HepG2 (cell line): ENCODE measurements around the gene PLEKHA5. TPM values are rescaled to one million over a fixed set of nuclear protein-coding genes. Genes with fewer than 3 reads are reported as not detected.

Experiments
- ATAC-seq: fragments of 200-7000 bp; cut with Tn5 transposase; 3 replicates; pipeline ENCODE4 v1.9.1; 2020; ENCODE audit warnings: mild to moderate bottlenecking, moderate library complexity
- BruUV-seq: library from RNA; stranded (reverse); fragments of 400-500 nt; replicated peaks from 2 replicates; lab custom pipeline; 2021; lab: Mats Ljungman, UMichigan
- CTCF ChIA-PET: fragments of 300-600 bp; formaldehyde crosslinking; extraction: SDS; loops from one replicate; lab custom pipeline; 2021; ENCODE audit warnings: low total read pairs, inconsistent platforms, low intra/inter-chr PET ratio; lab: Yijun Ruan, JAX
- POLR2A ChIA-PET: fragments of 350-600 bp; sonication (Branson Sonifier 250); formaldehyde crosslinking; loops from one replicate; lab custom pipeline; 2020; ENCODE audit warnings: antibody characterized with exemption, inconsistent platforms; lab: Yijun Ruan, JAX
- DNase-seq: peaks from one replicate; pipeline ENCODE4 v3.0.0-alpha.2; 2015; ENCODE audit warnings: low spot score
- FAIRE-seq: peaks from 3 replicates; lab custom pipeline; 2011; peaks lifted over from hg19 to GRCh38; lab: Jason Lieb, UNC
- H2AFZ ChIP-seq: one replicate; pipeline ENCODE4 v1.6.1; 2011; ENCODE audit warnings: low read length, inconsistent platforms
- H3K27ac ChIP-seq: fragments of 300-600 bp; 3 replicates; pipeline ENCODE4 v1.8.0; 2011; ENCODE audit warnings: mixed run types, mild to moderate bottlenecking, mixed read lengths, low read length, inconsistent platforms; ENCODE audit not compliant: insufficient read depth; ENCODE audit errors: extremely low read length
- H3K27me3 ChIP-seq, 2 experiments: fragments of 200-600 bp in 1 of 2; 2 replicates in 1 of 2; 3 replicates in 1 of 2; pipeline versions ENCODE4 v1.6.0 to v1.8.0; 2011; ENCODE audit warnings: low read length in 2 of 2, mild to moderate bottlenecking in 2 of 2, moderate library complexity in 2 of 2, inconsistent platforms in 1 of 2; ENCODE audit not compliant: insufficient read depth in 2 of 2, control insufficient read depth in 1 of 2
- H3K36me3 ChIP-seq, 2 experiments: fragments of 200-600 bp in 1 of 2; replicated peaks in 1 of 2; 2 replicates in 1 of 2; 3 replicates in 1 of 2; pipeline versions ENCODE4 v1.5.1 to v1.8.0; 2011; ENCODE audit warnings: low read length in 2 of 2, inconsistent platforms in 1 of 2; ENCODE audit not compliant: insufficient read depth in 2 of 2, control insufficient read depth in 1 of 2
- H3K4me1 ChIP-seq: 2 replicates; pipeline ENCODE4 v1.5.1; 2012; ENCODE audit warnings: low read length, inconsistent platforms; ENCODE audit not compliant: insufficient read depth
- H3K4me2 ChIP-seq: 2 replicates; pipeline ENCODE4 v1.6.0; 2011; ENCODE audit warnings: low read depth, low read length, inconsistent platforms
- H3K4me3 ChIP-seq, 3 experiments: fragments of 200-600 bp in 1 of 3; sonication (generic), shearing (Covaris generic) in 1 of 3; replicated peaks in 1 of 3; 2 replicates each; pipeline ENCODE4 v1.5.1; 2011 to 2016; ENCODE audit warnings: low read length in 3 of 3, inconsistent platforms in 2 of 3, low read depth in 2 of 3, mild to moderate bottlenecking in 2 of 3, control low read depth in 1 of 3, mixed read lengths in 1 of 3; ENCODE audit not compliant: insufficient read depth in 1 of 3
- H3K79me2 ChIP-seq: one replicate; pipeline ENCODE4 v1.6.1; 2011; ENCODE audit warnings: low read length, inconsistent platforms; ENCODE audit not compliant: insufficient read depth
- H3K9ac ChIP-seq: 2 replicates; pipeline ENCODE4 v1.6.0; 2011; ENCODE audit warnings: mild to moderate bottlenecking, low read depth, low read length, inconsistent platforms; ENCODE audit not compliant: insufficient read depth
- H3K9me3 ChIP-seq: 2 replicates; pipeline ENCODE4 v1.5.1; 2012; ENCODE audit warnings: mild to moderate bottlenecking, low read length
- H4K20me1 ChIP-seq: 2 replicates; pipeline ENCODE4 v1.6.0; 2011; ENCODE audit warnings: inconsistent platforms, mild to moderate bottlenecking, low read length, moderate library complexity; ENCODE audit not compliant: insufficient read depth
- AHDC1 ChIP-seq: sonication (generic); formaldehyde crosslinking; IDR thresholded peaks from 2 replicates; pipeline ENCODE4 v1.5.1; 2020; ENCODE audit warnings: mild to moderate bottlenecking, missing genetic modification reagents, borderline replicate concordance
- GPN1 ChIP-seq: sonication (generic); formaldehyde crosslinking; IDR thresholded peaks from 2 replicates; pipeline ENCODE4 v1.5.1; 2020; ENCODE audit warnings: missing genetic modification reagents, borderline replicate concordance
- LRRFIP1 ChIP-seq: sonication (generic); formaldehyde crosslinking; conservative IDR thresholded peaks from 2 replicates; pipeline ENCODE4 v1.4.0; 2020; ENCODE audit warnings: missing genetic modification reagents
- MAX ChIP-seq: IDR thresholded peaks from 2 replicates; pipeline ENCODE4 v1.6.1; 2012; ENCODE audit warnings: inconsistent platforms
- MBNL3 ChIP-seq: fragments of 250-450 bp; sonication (Bioruptor Pico); conservative IDR thresholded peaks from 2 replicates; pipeline ENCODE4 v1.8.0; 2022; ENCODE audit warnings: mild to moderate bottlenecking, inconsistent platforms
- MTA3 ChIP-seq: sonication (generic); formaldehyde crosslinking; IDR thresholded peaks from 2 replicates; pipeline ENCODE4 v1.4.0; 2020; ENCODE audit warnings: missing genetic modification reagents
- MTF1 ChIP-seq: sonication (generic); formaldehyde crosslinking; IDR thresholded peaks from 2 replicates; pipeline ENCODE4 v1.5.0; 2020; ENCODE audit warnings: missing genetic modification reagents
- RARA ChIP-seq: IDR thresholded peaks from 2 replicates; pipeline ENCODE4 v1.6.1; 2016; ENCODE audit warnings: missing genetic modification reagents, missing compliant biosample characterization
- TEF ChIP-seq: sonication (generic); formaldehyde crosslinking; IDR thresholded peaks from 2 replicates; pipeline ENCODE4 v1.5.0; 2020; ENCODE audit warnings: missing genetic modification reagents
- ZFP41 ChIP-seq: sonication (generic); formaldehyde crosslinking; IDR thresholded peaks from 2 replicates; pipeline ENCODE4 v1.4.0; 2020; ENCODE audit warnings: mild to moderate bottlenecking, missing genetic modification reagents, borderline replicate concordance
- ZNF691 ChIP-seq: sonication (generic); formaldehyde crosslinking; IDR thresholded peaks from 2 replicates; pipeline ENCODE4 v1.4.0; 2020; ENCODE audit warnings: missing genetic modification reagents, low read depth, mild to moderate bottlenecking, borderline replicate concordance
- ZNF841 ChIP-seq: sonication (generic); formaldehyde crosslinking; IDR thresholded peaks from 2 replicates; pipeline ENCODE4 v1.8.1; 2023; ENCODE audit warnings: missing genetic modification reagents, borderline replicate concordance
- ZSCAN20 ChIP-seq: sonication (generic); formaldehyde crosslinking; IDR thresholded peaks from 2 replicates; pipeline ENCODE4 v1.4.0; 2020; ENCODE audit warnings: missing genetic modification reagents, mild to moderate bottlenecking, borderline replicate concordance
- WGBS: methylation state at CpG from one replicate; pipeline ENCODE4 v1.1.6; 2017; ENCODE audit warnings: low lambda C conversion rate; 5-methylcytosine and 5-hydroxymethylcytosine counted together
- in situ Hi-C: cut with HindIII; loops from 2 replicates; pipeline ENCODE4 v1.10.0; 2017; ENCODE audit warnings: low pct_unique_long_range_greater_than_20kb; ENCODE audit not compliant: extremely low pct_ligation_motif_present
- intact Hi-C: fragments of 100-400 bp; cut with micrococcal nuclease; formaldehyde crosslinking; loops from one replicate; pipeline ENCODE4 v1.10.0; 2022; ENCODE audit not compliant: unreplicated experiment
- polyA plus RNA-seq, 8 experiments: library from polyadenylated mRNA; depleted of rRNA in 3 of 8; stranded (reverse) in 7 of 8; unstranded in 1 of 8; fragments of >200 nt; fragmentation: Illumina TruSeq in 4 of 8; extraction: Trizol in 4 of 8; gene quantifications; 2 replicates each; pipeline versions ENCODE4 v1.2.1 to v1.2.3, GENCODE V29; 2011 to 2016; ENCODE audit warnings: low read depth in 4 of 8, missing spikeins in 1 of 8, mixed read lengths in 1 of 8; ENCODE audit not compliant: insufficient read depth in 1 of 8
- total RNA-seq, 5 experiments: library from RNA; depleted of rRNA; stranded (reverse); fragments of >200 nt; fragmentation: Illumina TruSeq; extraction: Trizol; gene quantifications; 2 replicates each; pipeline ENCODE4 v1.2.3, GENCODE V29; 2016; ENCODE audit warnings: low read depth in 1 of 5

PLEKHA5 gene
- total and polyA plus RNA-seq, 2 of the 13 experiments (the other 11 are each of a cell fraction or from before 2014, with no cell fraction given): 4.2 to 15.4 TPM

- CTCF ChIA-PET: no interaction called here
- TF ChIP-seq MAX (no peak), ZSCAN20 (CRISPR knock-in tag) (no peak), MBNL3 (CRISPR knock-in tag) (no peak), ZNF691 (CRISPR knock-in tag) (no peak), AHDC1 (CRISPR knock-in tag) (no peak), RARA (CRISPR knock-in tag) (no peak), GPN1 (CRISPR knock-in tag) (no peak), MTF1 (CRISPR knock-in tag) (no peak), ZFP41 (CRISPR knock-in tag) (no peak), ZNF841 (CRISPR knock-in tag) (no peak), LRRFIP1 (CRISPR knock-in tag) (no peak), TEF (no peak), MTA3 (CRISPR knock-in tag) (no peak)
Measured at GRCh38 chr12:19166387-19166786, 36.9 kb downstream of the PLEKHA5 start.

More at GRCh38 chr12:19166387-19166786, 36.9 kb downstream of the PLEKHA5 start:
- no peak for DNase-seq
- Histone ChIP-seq H3K27ac (no peak overlapping the region), H3K4me1 (no peaks in the 10 kb centered on the region), H2AFZ (no peak overlapping the region), H3K79me2 (no peaks in the 10 kb centered on the region), H3K4me2 (no peak overlapping the region), H3K4me3 (no peak overlapping the region), H3K9me3 (no peaks in the 10 kb centered on the region), H3K36me3 (no peaks in the 10 kb centered on the region), H4K20me1 (no peaks in the 10 kb centered on the region; the same call in 1 of the 2 replicates), H3K9ac (no peak overlapping the region), H3K27me3 (no peaks in the 10 kb centered on the region)
- intact Hi-C loops: loop anchor here (5.0 kb wide), 1 partner anchor 34 kb away; no protein-coding TSS in a partner anchor
- POLR2A ChIA-PET: no interaction called here
- in situ Hi-C loops: no loop called here
- no TSS peak for BruUV-seq
- no peak for FAIRE-seq
- WGBS: 98% methylated on average over 5 of the region's 5 CpGs
- ATAC-seq: no peak
